Measurements from ENCODE around the gene RASGRF2.

- no peak for TF ChIP-seq MAX (IDR thresholded peaks at IDR 0.05)
- no peak for TF ChIP-seq REST (IDR thresholded peaks at IDR 0.05; ENCODE audit: low read depth)
- TF ChIP-seq YY1 (IDR thresholded peaks at IDR 0.05; ENCODE audit: low read depth) = no peak
- no peak for TF ChIP-seq NFIC (IDR thresholded peaks at IDR 0.05)
Observed at GRCh38 chr5:81145329-81145935, 185.3 kb downstream of the RASGRF2 start.

Measured in Ishikawa (cell line).